Ovary (tissue), 3 donors: ENCODE results near the gene LCA5L.

Experiments
- POLR2A ChIP-seq: fragments of 450-650 bp; IDR thresholded peaks from one replicate; pipeline ENCODE4 v1.6.1; 2017; ENCODE audit warnings: antibody characterized with exemption, mild to moderate bottlenecking, moderate library complexity
- TF ChIP-seq, protein P1 (sequence below), 3 donors: fragments of 450-650 bp in 2 of 3; fragments of 200-600 bp in 1 of 3; IDR thresholded peaks; one replicate each; pipeline versions ENCODE4 v1.5.1 to v1.8.0; 2016 to 2022; ENCODE audit warnings: antibody characterized with exemption in 3 of 3, mild to moderate bottlenecking in 1 of 3
- donor health status: DM: no; HTN: no; CAD: no.

DNA sequence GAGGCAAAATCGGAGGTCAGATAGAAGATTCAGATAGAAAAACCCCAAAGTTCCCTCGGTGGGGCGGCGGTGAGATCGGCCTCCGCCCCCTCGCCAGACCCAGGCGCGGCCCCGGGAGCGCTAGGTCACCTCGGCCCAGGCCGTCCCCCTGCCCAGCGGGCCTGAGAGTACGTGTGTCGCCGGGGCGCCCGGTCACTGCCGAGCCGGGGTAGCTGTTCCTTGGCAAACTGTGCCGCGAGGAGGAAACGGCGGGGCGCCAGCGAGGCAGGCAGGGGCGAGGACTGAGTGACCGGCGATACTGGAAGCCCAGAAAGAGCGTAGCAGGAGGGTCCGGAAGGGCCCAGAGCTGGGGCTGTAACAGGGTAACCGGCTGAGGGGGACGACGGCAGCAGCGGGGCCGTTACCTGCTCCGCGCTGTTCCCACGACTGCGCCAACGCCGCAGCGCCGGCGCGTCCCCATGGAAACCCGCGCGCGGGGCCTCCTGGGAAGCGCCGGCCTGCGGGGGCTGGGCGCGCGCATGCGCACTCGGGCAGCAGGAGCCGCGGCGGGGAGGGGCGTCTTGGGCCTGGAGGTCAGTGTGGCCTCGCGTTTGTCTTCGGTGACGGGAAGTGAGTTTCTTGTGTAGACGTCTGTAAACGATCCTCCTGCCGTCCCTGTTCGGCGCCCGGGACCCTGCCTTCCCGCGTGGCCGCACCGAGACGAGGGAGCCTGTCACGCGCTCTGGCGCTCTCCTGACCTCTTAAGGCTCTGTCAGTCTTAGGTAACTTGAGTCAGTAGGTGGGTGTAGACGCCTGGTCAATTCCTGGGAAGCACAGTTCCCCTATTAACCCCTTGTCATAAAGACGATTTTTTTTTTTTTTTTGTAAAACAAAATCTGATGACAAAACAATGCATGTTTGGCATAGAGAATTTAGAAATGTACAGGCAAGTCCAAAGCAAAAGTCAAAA is at the start of gene LCA5L:
- TF ChIP-seq, protein P1, sequence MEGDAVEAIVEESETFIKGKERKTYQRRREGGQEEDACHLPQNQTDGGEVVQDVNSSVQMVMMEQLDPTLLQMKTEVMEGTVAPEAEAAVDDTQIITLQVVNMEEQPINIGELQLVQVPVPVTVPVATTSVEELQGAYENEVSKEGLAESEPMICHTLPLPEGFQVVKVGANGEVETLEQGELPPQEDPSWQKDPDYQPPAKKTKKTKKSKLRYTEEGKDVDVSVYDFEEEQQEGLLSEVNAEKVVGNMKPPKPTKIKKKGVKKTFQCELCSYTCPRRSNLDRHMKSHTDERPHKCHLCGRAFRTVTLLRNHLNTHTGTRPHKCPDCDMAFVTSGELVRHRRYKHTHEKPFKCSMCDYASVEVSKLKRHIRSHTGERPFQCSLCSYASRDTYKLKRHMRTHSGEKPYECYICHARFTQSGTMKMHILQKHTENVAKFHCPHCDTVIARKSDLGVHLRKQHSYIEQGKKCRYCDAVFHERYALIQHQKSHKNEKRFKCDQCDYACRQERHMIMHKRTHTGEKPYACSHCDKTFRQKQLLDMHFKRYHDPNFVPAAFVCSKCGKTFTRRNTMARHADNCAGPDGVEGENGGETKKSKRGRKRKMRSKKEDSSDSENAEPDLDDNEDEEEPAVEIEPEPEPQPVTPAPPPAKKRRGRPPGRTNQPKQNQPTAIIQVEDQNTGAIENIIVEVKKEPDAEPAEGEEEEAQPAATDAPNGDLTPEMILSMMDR (IDR thresholded peaks at IDR 0.05): peak in 1 of 3 donors; percentile 28
- peak; percentile 56 for TF ChIP-seq POLR2A
